ENCODE measurements around the gene IL21R. TPM values are rescaled to one million over a fixed set of nuclear protein-coding genes. Genes with fewer than 3 reads are reported as not detected.

The IL21R gene
- total and polyA plus RNA-seq, 2 donors (not counting 1 experiment from before 2014, with no cell fraction given), result 28.5 to 32.1 TPM

DNA sequence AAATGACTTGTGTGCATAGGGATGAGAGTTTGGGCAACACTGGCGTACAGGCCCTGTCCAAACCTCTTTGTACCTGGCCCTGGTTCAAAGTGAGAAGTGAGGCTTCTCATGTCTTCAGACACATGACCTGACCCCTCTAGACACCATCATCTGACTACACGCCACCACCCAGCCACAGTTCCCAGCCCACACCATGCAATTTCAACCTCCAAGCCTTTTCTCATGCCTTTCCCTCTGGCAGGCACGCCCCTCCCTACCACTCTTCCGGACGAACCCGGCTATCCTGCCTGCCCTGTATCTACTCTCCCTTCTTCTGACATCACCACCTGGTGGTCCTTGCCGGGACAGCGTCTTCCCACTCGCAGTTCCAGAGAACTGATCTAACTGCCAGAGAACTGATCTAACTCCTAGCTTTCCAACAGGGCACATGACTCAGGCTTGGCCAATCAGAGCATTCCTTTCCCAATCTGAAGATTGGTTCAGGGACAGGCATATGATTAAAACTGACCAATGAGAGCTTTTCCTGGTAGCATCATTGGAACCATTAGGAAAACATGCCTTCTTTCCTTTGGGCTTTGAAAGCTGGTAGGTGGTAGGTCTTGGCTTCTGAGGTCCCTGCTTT lies 27.1 kb upstream of the IL21R start:
- no peak overlapping the region for H3K4me3 Mint-ChIP-seq
- TF ChIP-seq, protein P1, sequence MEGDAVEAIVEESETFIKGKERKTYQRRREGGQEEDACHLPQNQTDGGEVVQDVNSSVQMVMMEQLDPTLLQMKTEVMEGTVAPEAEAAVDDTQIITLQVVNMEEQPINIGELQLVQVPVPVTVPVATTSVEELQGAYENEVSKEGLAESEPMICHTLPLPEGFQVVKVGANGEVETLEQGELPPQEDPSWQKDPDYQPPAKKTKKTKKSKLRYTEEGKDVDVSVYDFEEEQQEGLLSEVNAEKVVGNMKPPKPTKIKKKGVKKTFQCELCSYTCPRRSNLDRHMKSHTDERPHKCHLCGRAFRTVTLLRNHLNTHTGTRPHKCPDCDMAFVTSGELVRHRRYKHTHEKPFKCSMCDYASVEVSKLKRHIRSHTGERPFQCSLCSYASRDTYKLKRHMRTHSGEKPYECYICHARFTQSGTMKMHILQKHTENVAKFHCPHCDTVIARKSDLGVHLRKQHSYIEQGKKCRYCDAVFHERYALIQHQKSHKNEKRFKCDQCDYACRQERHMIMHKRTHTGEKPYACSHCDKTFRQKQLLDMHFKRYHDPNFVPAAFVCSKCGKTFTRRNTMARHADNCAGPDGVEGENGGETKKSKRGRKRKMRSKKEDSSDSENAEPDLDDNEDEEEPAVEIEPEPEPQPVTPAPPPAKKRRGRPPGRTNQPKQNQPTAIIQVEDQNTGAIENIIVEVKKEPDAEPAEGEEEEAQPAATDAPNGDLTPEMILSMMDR (IDR thresholded peaks at IDR 0.05), result peak; percentile 53
- no peak for TF ChIP-seq EZH2 (IDR thresholded peaks at IDR 0.05; ENCODE audit: borderline replicate concordance, insufficient read depth, low read depth, low read length, poor library complexity, severe bottlenecking)
- ATAC-seq (ENCODE audit: low read depth) (peak; percentile 40), DNase-seq (no peak)
- no peak overlapping the region for H3K27ac Mint-ChIP-seq
- CTCF ChIA-PET, result interaction anchor here (0.8 to 4.9 kb wide), 19 partner anchors 8 to 231 kb away, joined by 3 to 20 read pairs (median 4); partner anchors contain the start of gene IL21R
- peak overlapping the region; percentile 32 for H2AFZ ChIP-seq (ENCODE audit: insufficient read depth, low read depth, low read length, poor library complexity, severe bottlenecking)
- H4K20me1 ChIP-seq (ENCODE audit: control insufficient read depth, insufficient read depth, low read length, poor library complexity, severe bottlenecking), result no peaks in the 10 kb centered on the region
- peak overlapping the region; percentile 7 for H3K9ac ChIP-seq (ENCODE audit: low read length)
- peak overlapping the region; percentile 72 to 89 for H3K27ac ChIP-seq (ENCODE audit: low read length in 2 of 2)
- POLR2A ChIA-PET, result interaction anchor here (0.6 to 1.3 kb wide), 3 partner anchors 24 to 143 kb away, joined by 3 to 4 read pairs (median 4); no protein-coding TSS in a partner anchor
- H3K4me1 ChIP-seq (ENCODE audit: control insufficient read depth in 2 of 2, insufficient read depth in 2 of 2, low read length in 2 of 2), result peaks cover 68 to 86% of the 10 kb centered on the region in 2 donors
- H3K4me2 ChIP-seq (replicated peaks; ENCODE audit: low read depth, low read length, poor library complexity, severe bottlenecking), result peak overlapping the region; percentile 55
- H3K4me1 Mint-ChIP-seq, result peaks cover 39% of the 10 kb centered on the region
- H3K79me2 ChIP-seq (ENCODE audit: control insufficient read depth, insufficient read depth, low read length), result peaks cover 7% of the 10 kb centered on the region
- no peaks in the 10 kb centered on the region for H3K27me3 Mint-ChIP-seq
- peaks cover 2% of the 10 kb centered on the region for H3K9me3 Mint-ChIP-seq (ENCODE audit: insufficient read depth)
- WGBS (ENCODE audit: insufficient coverage), result 9% methylated on average over 5 of the region's 9 CpGs
- peak overlapping the region in 2 of 5 experiments; percentile 19 to 30 for H3K4me3 ChIP-seq (ENCODE audit: control extremely low read depth in 1 of 5, extremely low read depth in 1 of 5, insufficient read depth in 1 of 5, low read depth in 2 of 5, low read length in 4 of 5)
- intact Hi-C loops (cut with micrococcal nuclease), result loop anchor here (1.0 kb wide), 1 partner anchor 27 kb away; the partner anchor contains the start of gene IL21R
- no peaks in the 10 kb centered on the region for H3K36me3 ChIP-seq (replicated peaks in 1 of 2; ENCODE audit: control extremely low read depth in 1 of 2, control insufficient read depth in 1 of 2, extremely low read depth in 1 of 2, insufficient read depth in 2 of 2, low read length in 1 of 2)
- H3K27me3 ChIP-seq (replicated peaks in 1 of 4; ENCODE audit: control extremely low read depth in 1 of 4, control insufficient read depth in 3 of 4, insufficient read depth in 4 of 4, low read length in 3 of 4), result no peaks in the 10 kb centered on the region
- peaks cover 2 to 12% (median 7%) of the 10 kb centered on the region in 3 donors for H3K9me3 ChIP-seq (ENCODE audit: control extremely low read depth in 1 of 3, control insufficient read depth in 2 of 3, insufficient read depth in 1 of 3, low read length in 2 of 3)
